ENCODE data around the gene IL17RE. TPM values are rescaled to one million over a fixed set of nuclear protein-coding genes. Genes with fewer than 3 reads are reported as not detected.

IL17RE gene
- total and polyA plus RNA-seq, 2 donors: 3.6 to 5.9 TPM

DNA sequence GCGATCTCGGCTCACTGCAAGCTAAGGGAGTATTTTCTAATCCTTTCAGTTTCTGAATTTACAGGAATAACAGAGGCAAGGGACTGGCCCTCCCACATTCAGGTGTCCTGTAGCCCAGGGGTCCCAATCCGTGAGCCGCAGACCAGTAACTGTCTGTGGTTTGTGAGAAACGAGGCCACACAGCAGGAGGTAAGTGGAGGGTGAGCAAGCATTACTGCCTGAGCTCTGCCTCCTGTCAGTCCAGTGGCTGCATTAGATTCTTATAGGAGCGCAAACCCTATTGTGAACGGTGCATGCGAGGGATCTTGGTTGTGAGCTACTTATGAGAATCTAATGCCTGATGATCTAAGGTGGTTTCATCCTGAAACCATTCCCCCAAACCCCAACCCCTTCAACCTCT, 9.2 kb downstream of the IL17RE start:
- no peaks in the 10 kb centered on the region for H3K9me3 ChIP-seq (ENCODE audit: control insufficient read depth in 2 of 2, insufficient read depth in 1 of 2, low read length in 1 of 2)
- peaks cover 12 to 19% of the 10 kb centered on the region in 2 donors for H3K4me1 ChIP-seq (ENCODE audit: control insufficient read depth in 2 of 2, insufficient read depth in 2 of 2, low read length in 2 of 2)
- no peak overlapping the region for H3K4me3 ChIP-seq (ENCODE audit: low read length in 2 of 2)
- H3K36me3 ChIP-seq (ENCODE audit: control insufficient read depth in 2 of 2, insufficient read depth in 2 of 2, low read length in 1 of 2): peaks cover 3 to 28% of the 10 kb centered on the region in 2 donors
- 55% methylated on average over 8 of the region's 8 CpGs for WGBS
- DNase-seq (ENCODE audit: low read depth in 6 of 9, low spot score in 9 of 9): no peak
- H3K27me3 ChIP-seq (ENCODE audit: control insufficient read depth in 2 of 2, insufficient read depth in 1 of 2, low read length in 1 of 2): peaks cover 0 to 13% of the 10 kb centered on the region in 2 donors
- H3K27ac ChIP-seq (ENCODE audit: low read depth in 1 of 2, low read length in 1 of 2): no peak overlapping the region

DNA sequence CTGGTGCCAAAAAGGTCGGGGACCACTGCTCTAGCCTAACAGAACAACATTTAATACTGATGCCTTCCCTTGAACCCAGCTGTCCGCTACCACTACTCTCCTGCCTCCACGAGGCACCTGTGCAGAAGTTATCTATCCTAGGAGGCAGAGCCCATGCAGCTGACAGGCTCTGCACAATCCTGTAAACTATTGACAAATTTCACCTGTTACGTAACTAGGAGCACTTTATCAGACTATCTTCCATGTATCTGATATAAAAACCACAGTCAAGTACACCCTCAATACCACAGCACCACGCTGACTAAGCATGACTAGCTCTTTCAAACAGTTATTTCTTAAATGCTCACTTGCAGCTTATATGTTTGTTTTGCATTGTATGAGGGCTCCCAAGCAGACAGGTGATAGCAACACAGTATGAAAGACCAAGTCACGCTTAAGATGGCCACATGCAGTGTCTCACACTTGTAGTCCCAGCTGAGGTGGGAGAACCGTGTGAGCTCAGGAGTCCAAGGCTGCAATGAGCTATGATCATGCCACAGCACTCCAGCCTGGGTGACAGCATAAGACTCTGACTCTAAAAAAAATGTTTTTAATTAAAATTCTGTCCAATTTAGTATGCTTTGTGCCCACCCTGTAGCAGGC, 9.8 kb downstream of the IL17RE start:
- H3K27ac ChIP-seq (ENCODE audit: low read depth in 1 of 2, low read length in 1 of 2): no peak overlapping the region
- no peak overlapping the region for H3K4me3 ChIP-seq (ENCODE audit: low read length in 2 of 2)
- DNase-seq (ENCODE audit: low read depth in 6 of 9, low spot score in 9 of 9): peak in 1 of 9 donors; percentile 31
- peaks cover 0 to 13% of the 10 kb centered on the region in 2 donors for H3K27me3 ChIP-seq (ENCODE audit: control insufficient read depth in 2 of 2, insufficient read depth in 1 of 2, low read length in 1 of 2)
- H3K9me3 ChIP-seq (ENCODE audit: control insufficient read depth in 2 of 2, insufficient read depth in 1 of 2, low read length in 1 of 2): no peaks in the 10 kb centered on the region
- peaks cover 12 to 24% of the 10 kb centered on the region in 2 donors for H3K4me1 ChIP-seq (ENCODE audit: control insufficient read depth in 2 of 2, insufficient read depth in 2 of 2, low read length in 2 of 2)
- 39% methylated on average over 7 of the region's 7 CpGs for WGBS
- H3K36me3 ChIP-seq (ENCODE audit: control insufficient read depth in 2 of 2, insufficient read depth in 2 of 2, low read length in 1 of 2): peaks cover 3 to 28% of the 10 kb centered on the region in 2 donors

DNA sequence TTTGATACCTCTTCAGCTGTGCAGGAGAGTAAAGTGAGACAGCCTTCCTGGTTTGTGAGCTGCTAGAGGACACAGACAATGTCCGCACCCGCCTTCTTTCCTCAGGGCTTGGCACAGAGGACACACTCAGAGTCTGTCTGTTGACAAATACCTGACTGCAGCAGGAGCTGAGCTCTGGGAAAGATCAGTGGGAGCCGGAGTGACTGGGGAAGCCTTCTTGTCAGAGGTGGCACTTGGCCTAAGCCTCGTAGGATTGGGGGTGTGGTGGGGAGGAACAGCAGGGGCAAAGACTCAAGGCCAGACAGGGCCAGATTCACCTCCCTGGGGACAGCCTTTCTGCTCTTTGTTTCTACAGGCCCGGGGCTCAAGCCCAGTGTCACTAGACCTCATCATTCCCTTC, 11.0 kb downstream of the IL17RE start:
- H3K36me3 ChIP-seq (ENCODE audit: control insufficient read depth in 2 of 2, insufficient read depth in 2 of 2, low read length in 1 of 2): peaks cover 0 to 22% of the 10 kb centered on the region in 2 donors
- H3K9me3 ChIP-seq (ENCODE audit: control insufficient read depth in 2 of 2, insufficient read depth in 1 of 2, low read length in 1 of 2): no peaks in the 10 kb centered on the region
- H3K27ac ChIP-seq (ENCODE audit: low read depth in 1 of 2, low read length in 1 of 2): no peak overlapping the region
- peaks cover 0 to 13% of the 10 kb centered on the region in 2 donors for H3K27me3 ChIP-seq (ENCODE audit: control insufficient read depth in 2 of 2, insufficient read depth in 1 of 2, low read length in 1 of 2)
- no peak for DNase-seq (ENCODE audit: low read depth in 6 of 9, low spot score in 9 of 9)
- H3K4me1 ChIP-seq (ENCODE audit: control insufficient read depth in 2 of 2, insufficient read depth in 2 of 2, low read length in 2 of 2): peaks cover 12 to 26% of the 10 kb centered on the region in 2 donors
- H3K4me3 ChIP-seq (ENCODE audit: low read length in 2 of 2): no peak overlapping the region
- WGBS: 98% methylated on average over 5 of the region's 5 CpGs

DNA sequence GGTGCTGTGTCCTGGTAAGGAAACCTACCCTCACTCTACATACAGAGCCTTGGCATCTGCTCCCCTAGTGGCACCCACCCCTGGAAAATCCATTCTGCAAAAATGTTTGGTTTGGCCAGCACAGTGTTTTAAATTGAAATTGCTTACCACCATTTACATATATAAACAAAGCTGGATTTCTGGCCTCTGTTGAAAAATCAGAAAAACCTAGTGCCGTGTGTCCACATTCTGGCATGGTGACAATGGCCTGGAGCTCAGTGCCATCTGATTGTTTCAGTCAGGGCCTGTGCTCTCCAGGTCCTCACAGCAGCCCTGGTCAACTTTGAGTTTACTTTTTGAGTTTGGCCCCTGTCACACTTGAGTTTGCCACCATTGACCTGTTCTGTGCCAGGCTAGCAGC, 11.4 kb downstream of the IL17RE start:
- Histone ChIP-seq H3K9me3 (ENCODE audit: control insufficient read depth in 2 of 2, insufficient read depth in 1 of 2, low read length in 1 of 2) (no peaks in the 10 kb centered on the region), H3K27me3 (ENCODE audit: control insufficient read depth in 2 of 2, insufficient read depth in 1 of 2, low read length in 1 of 2) (peaks cover 0 to 13% of the 10 kb centered on the region in 2 donors), H3K36me3 (ENCODE audit: control insufficient read depth in 2 of 2, insufficient read depth in 2 of 2, low read length in 1 of 2) (peaks cover 0 to 19% of the 10 kb centered on the region in 2 donors), H3K27ac (ENCODE audit: low read depth in 1 of 2, low read length in 1 of 2) (no peak overlapping the region), H3K4me1 (ENCODE audit: control insufficient read depth in 2 of 2, insufficient read depth in 2 of 2, low read length in 2 of 2) (peaks cover 12 to 26% of the 10 kb centered on the region in 2 donors), H3K4me3 (ENCODE audit: low read length in 2 of 2) (no peak overlapping the region)
- no peak for DNase-seq (ENCODE audit: low read depth in 6 of 9, low spot score in 9 of 9)
- 97% methylated on average over 1 of the region's 1 CpG for WGBS

DNA sequence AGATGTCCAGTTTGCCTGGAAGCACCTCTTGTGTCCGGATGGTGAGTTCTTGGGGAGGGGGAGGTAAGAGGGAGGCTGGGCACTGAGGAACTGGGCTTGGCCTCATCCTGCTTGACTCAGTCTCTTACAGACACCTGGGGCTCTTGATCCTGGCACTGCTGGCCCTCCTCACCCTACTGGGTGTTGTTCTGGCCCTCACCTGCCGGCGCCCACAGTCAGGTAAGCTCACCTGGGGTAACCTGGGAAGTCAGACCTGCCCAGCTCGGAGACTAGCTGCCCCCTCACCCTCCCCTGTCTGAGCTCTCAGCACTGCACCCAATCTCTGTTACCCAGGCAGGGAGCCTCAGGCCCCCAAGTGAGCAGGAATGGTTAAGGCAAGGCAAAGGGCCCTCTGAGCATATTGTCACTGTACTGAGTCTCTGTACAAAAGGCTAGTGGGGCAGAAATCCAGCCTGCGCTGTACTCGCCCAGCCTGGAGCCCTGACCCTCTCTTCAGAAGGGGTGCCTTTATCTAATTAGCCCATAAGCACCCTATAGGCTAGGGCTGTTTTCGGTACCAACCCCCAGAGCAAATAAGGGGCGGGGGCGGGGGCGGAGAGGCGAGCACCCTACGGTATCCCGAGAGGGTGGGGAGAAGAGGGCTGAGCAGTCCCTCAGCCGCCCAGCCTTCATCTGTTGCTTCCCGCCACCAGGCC, 12.1 kb downstream of the IL17RE start:
- peaks cover 0 to 19% of the 10 kb centered on the region in 2 donors for H3K36me3 ChIP-seq (ENCODE audit: control insufficient read depth in 2 of 2, insufficient read depth in 2 of 2, low read length in 1 of 2)
- H3K4me3 ChIP-seq (ENCODE audit: low read length in 2 of 2): peak overlapping the region in 1 of 2 donors; percentile 59
- peaks cover 0 to 13% of the 10 kb centered on the region in 2 donors for H3K27me3 ChIP-seq (ENCODE audit: control insufficient read depth in 2 of 2, insufficient read depth in 1 of 2, low read length in 1 of 2)
- no peak overlapping the region for H3K27ac ChIP-seq (ENCODE audit: low read depth in 1 of 2, low read length in 1 of 2)
- no peaks in the 10 kb centered on the region for H3K9me3 ChIP-seq (ENCODE audit: control insufficient read depth in 2 of 2, insufficient read depth in 1 of 2, low read length in 1 of 2)
- WGBS: 35% methylated on average over 15 of the region's 15 CpGs
- no peak for DNase-seq (ENCODE audit: low read depth in 6 of 9, low spot score in 9 of 9)
- peaks cover 12 to 26% of the 10 kb centered on the region in 2 donors for H3K4me1 ChIP-seq (ENCODE audit: control insufficient read depth in 2 of 2, insufficient read depth in 2 of 2, low read length in 2 of 2)

DNA sequence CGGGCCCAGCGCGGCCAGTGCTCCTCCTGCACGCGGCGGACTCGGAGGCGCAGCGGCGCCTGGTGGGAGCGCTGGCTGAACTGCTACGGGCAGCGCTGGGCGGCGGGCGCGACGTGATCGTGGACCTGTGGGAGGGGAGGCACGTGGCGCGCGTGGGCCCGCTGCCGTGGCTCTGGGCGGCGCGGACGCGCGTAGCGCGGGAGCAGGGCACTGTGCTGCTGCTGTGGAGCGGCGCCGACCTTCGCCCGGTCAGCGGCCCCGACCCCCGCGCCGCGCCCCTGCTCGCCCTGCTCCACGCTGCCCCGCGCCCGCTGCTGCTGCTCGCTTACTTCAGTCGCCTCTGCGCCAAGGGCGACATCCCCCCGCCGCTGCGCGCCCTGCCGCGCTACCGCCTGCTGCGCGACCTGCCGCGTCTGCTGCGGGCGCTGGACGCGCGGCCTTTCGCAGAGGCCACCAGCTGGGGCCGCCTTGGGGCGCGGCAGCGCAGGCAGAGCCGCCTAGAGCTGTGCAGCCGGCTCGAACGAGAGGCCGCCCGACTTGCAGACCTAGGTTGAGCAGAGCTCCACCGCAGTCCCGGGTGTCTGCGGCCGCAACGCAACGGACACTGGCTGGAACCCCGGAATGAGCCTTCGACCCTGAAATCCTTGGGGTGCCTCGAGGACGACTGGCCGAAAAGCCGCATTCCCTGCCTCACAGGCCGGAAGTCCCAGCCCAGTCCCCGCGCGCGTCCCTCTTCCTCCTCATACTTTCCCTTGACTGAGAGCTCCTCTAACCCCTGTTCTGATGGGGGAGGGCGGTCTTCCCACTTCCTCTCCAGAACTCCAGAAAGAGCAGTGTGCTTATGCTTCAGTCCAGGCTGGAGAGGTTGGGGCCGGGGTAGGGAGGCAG, 12.8 kb downstream of the IL17RE start:
- Histone ChIP-seq H3K27ac (ENCODE audit: low read depth in 1 of 2, low read length in 1 of 2) (no peak overlapping the region), H3K36me3 (ENCODE audit: control insufficient read depth in 2 of 2, insufficient read depth in 2 of 2, low read length in 1 of 2) (peaks cover 0 to 19% of the 10 kb centered on the region in 2 donors), H3K27me3 (ENCODE audit: control insufficient read depth in 2 of 2, insufficient read depth in 1 of 2, low read length in 1 of 2) (peaks cover 0 to 13% of the 10 kb centered on the region in 2 donors), H3K4me3 (ENCODE audit: low read length in 2 of 2) (peak overlapping the region; percentile 41 to 59), H3K9me3 (ENCODE audit: control insufficient read depth in 2 of 2, insufficient read depth in 1 of 2, low read length in 1 of 2) (no peaks in the 10 kb centered on the region), H3K4me1 (ENCODE audit: control insufficient read depth in 2 of 2, insufficient read depth in 2 of 2, low read length in 2 of 2) (peaks cover 12 to 26% of the 10 kb centered on the region in 2 donors)
- WGBS: 1% methylated on average over 98 of the region's 99 CpGs
- peak in 2 of 9 donors; percentile 30 to 38 for DNase-seq (ENCODE audit: low read depth in 6 of 9, low spot score in 9 of 9)

DNA sequence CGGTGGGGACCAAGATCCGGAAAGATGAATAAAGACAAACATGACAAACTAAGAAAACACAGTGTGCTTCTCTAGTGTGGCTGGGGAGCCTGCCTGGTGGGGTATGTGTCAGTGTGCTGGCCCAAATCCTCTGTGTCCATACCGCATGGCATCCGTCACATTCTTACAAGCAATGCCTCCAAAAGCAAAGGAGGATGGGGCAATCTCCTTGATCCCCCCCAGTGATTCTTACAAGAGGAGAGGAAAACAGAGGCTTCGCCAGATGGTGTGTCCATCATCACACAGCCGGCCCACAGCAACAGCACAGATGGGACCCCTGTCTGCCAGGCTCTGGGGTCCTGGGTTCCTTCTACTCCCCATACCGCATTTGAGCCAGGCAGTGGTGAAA, 13.7 kb downstream of the IL17RE start:
- Histone ChIP-seq H3K4me1 (ENCODE audit: control insufficient read depth in 2 of 2, insufficient read depth in 2 of 2, low read length in 2 of 2) (peaks cover 12 to 26% of the 10 kb centered on the region in 2 donors), H3K4me3 (ENCODE audit: low read length in 2 of 2) (peak overlapping the region in 1 of 2 donors; percentile 34), H3K9me3 (ENCODE audit: control insufficient read depth in 2 of 2, insufficient read depth in 1 of 2, low read length in 1 of 2) (no peaks in the 10 kb centered on the region), H3K27ac (ENCODE audit: low read depth in 1 of 2, low read length in 1 of 2) (peak overlapping the region in 1 of 2 donors; percentile 62), H3K27me3 (ENCODE audit: control insufficient read depth in 2 of 2, insufficient read depth in 1 of 2, low read length in 1 of 2) (peaks cover 0 to 13% of the 10 kb centered on the region in 2 donors), H3K36me3 (ENCODE audit: control insufficient read depth in 2 of 2, insufficient read depth in 2 of 2, low read length in 1 of 2) (peaks cover 0 to 11% of the 10 kb centered on the region in 2 donors)
- 80% methylated on average over 7 of the region's 7 CpGs for WGBS
- DNase-seq (ENCODE audit: low read depth in 6 of 9, low spot score in 9 of 9): no peak

DNA sequence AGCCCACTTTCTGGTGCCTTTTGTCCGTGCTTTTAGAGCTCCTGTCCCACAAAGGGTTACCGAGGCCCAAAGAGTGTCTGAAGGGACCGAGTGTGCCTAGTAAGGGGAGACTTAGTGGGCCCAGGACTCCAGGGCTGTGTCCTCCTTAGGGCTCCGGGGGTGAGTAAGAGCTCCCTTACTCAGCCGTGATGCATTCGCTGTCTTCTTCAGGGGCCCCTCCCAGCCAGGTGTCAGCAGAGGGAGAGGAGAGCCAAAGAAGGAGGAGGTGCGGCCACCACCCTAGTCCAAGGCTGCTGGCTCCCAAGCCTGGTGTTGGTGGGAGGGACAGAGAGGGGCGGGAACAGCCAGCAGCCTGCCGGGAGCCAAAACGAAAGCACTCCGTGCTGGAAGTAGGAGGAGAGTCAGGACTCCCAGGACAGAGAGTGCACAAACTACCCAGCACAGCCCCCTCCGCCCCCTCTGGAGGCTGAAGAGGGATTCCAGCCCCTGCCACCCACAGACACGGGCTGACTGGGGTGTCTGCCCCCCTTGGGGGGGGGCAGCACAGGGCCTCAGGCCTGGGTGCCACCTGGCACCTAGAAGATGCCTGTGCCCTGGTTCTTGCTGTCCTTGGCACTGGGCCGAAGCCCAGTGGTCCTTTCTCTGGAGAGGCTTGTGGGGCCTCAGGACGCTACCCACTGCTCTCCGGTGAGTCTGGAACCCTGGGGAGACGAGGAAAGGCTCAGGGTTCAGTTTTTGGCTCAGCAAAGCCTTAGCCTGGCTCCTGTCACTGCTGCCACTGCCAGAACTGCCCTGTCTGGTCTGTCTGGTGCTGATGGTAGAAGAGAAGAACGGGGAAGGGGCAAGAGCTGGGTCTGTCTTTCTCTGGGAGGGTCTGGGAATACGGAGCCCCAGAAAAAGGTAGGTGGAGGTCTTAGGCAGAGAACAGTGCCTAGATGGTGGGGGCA, 14.4 kb downstream of the IL17RE start, which contains the start of gene IL17RC:
IL17RC (plus strand) TSS at position 365 of the 947 bp plus-strand sequence; CDS start at position 583, 218 bp downstream.
- 36% methylated on average over 19 of the region's 19 CpGs for WGBS
- Histone ChIP-seq H3K27me3 (ENCODE audit: control insufficient read depth in 2 of 2, insufficient read depth in 1 of 2, low read length in 1 of 2) (peaks cover 0 to 13% of the 10 kb centered on the region in 2 donors), H3K27ac (ENCODE audit: low read depth in 1 of 2, low read length in 1 of 2) (peak within 1 kb of the TSS; percentile 56 to 62), H3K9me3 (ENCODE audit: control insufficient read depth in 2 of 2, insufficient read depth in 1 of 2, low read length in 1 of 2) (no peaks in the 10 kb centered on the region), H3K36me3 (ENCODE audit: control insufficient read depth in 2 of 2, insufficient read depth in 2 of 2, low read length in 1 of 2) (peaks cover 0 to 4% of the 10 kb centered on the region in 2 donors), H3K4me1 (ENCODE audit: control insufficient read depth in 2 of 2, insufficient read depth in 2 of 2, low read length in 2 of 2) (peaks cover 12 to 26% of the 10 kb centered on the region in 2 donors), H3K4me3 (ENCODE audit: low read length in 2 of 2) (peak within 1 kb of the TSS; percentile 41 to 59)
- peak in 2 of 9 donors; percentile 31 to 51 for DNase-seq (ENCODE audit: low read depth in 6 of 9, low spot score in 9 of 9)

Data from thymus (tissue), 11 donors.